Endodermal cell (in vitro differentiated cells): ENCODE results near the gene SCFD2. TPM values are rescaled to one million over a fixed set of nuclear protein-coding genes. Genes with fewer than 3 reads are reported as not detected.

Experiments used
- DNase-seq: peaks from one replicate; pipeline ENCODE4 v3.0.0-alpha.2; 2017
- H3K27ac ChIP-seq: 2 replicates; pipeline ENCODE4 v1.5.1; 2013; ENCODE audit warnings: mild to moderate bottlenecking, low read depth, low read length, moderate library complexity
- H3K27me3 ChIP-seq: 2 replicates; pipeline ENCODE4 v1.6.1; 2013; ENCODE audit warnings: mild to moderate bottlenecking, low read length, moderate library complexity; ENCODE audit not compliant: insufficient read depth, control insufficient read depth, poor library complexity, severe bottlenecking
- H3K36me3 ChIP-seq: 2 replicates; pipeline ENCODE4 v1.7.0; 2013; ENCODE audit warnings: mild to moderate bottlenecking, low read length, moderate library complexity; ENCODE audit not compliant: control insufficient read depth, insufficient read depth
- H3K4me1 ChIP-seq: one replicate; pipeline ENCODE4 v1.7.0; 2013; ENCODE audit warnings: low read length; ENCODE audit not compliant: control insufficient read depth, insufficient read depth
- H3K4me3 ChIP-seq: 2 replicates; pipeline ENCODE4 v1.5.1; 2013; ENCODE audit warnings: mild to moderate bottlenecking, low read length, moderate library complexity
- H3K9ac ChIP-seq: 2 replicates; pipeline ENCODE4 v1.6.1; 2013; ENCODE audit warnings: mild to moderate bottlenecking, low read length, moderate library complexity; ENCODE audit not compliant: poor library complexity, severe bottlenecking; ENCODE audit errors: extremely low read depth
- H3K9me3 ChIP-seq: 2 replicates; pipeline ENCODE4 v1.6.1; 2013; ENCODE audit warnings: mild to moderate bottlenecking, low read length, moderate library complexity; ENCODE audit not compliant: control insufficient read depth
- H3K27ac Mint-ChIP-seq: 2 replicates; pipeline ENCODE4 v1.8.0; 2020; ENCODE audit warnings: mixed read lengths
- H3K27me3 Mint-ChIP-seq: 2 replicates; pipeline ENCODE4 v1.8.0; 2021; ENCODE audit warnings: mild to moderate bottlenecking, mixed read lengths; ENCODE audit not compliant: insufficient read depth
- H3K36me3 Mint-ChIP-seq: 2 replicates; pipeline ENCODE4 v1.8.0; 2020; ENCODE audit warnings: low read depth, mixed read lengths
- H3K4me1 Mint-ChIP-seq: 2 replicates; pipeline ENCODE4 v1.8.0; 2020; ENCODE audit warnings: mixed read lengths
- H3K4me3 Mint-ChIP-seq: 2 replicates; pipeline ENCODE4 v1.8.0; 2020; ENCODE audit warnings: mild to moderate bottlenecking, moderate library complexity, mixed read lengths
- H3K9me3 Mint-ChIP-seq: 2 replicates; pipeline ENCODE4 v1.8.0; 2020; ENCODE audit warnings: mild to moderate bottlenecking, mixed read lengths
- CTCF ChIP-seq: fragments of 200-600 bp; sonication (generic); conservative IDR thresholded peaks from 2 replicates; pipeline ENCODE4 v1.5.0; 2021; ENCODE audit warnings: antibody characterized with exemption, mild to moderate bottlenecking
- WGBS, 2 experiments: methylation state at CpG; one replicate each; pipeline versions ENCODE4 v1.1.5 to v1.1.7; 2013; ENCODE audit warnings: missing lambda C conversion rate in 2 of 2, mixed read lengths in 1 of 2; ENCODE audit not compliant: insufficient coverage in 1 of 2, insufficient read length in 1 of 2; 5-methylcytosine and 5-hydroxymethylcytosine counted together
- total RNA-seq, 2 donors: library from RNA; stranded (reverse); fragmentation: NEBNext Ultra II Directional in 1 of 2; extraction: Animal tissue kit (Norgen Biotek cat#: 25700) in 1 of 2; gene quantifications; 2 replicates in 1 of 2; 3 replicates in 1 of 2; pipeline ENCODE4 v1.2.1, GENCODE V29; 2021

The SCFD2 gene
- total RNA-seq, 2 donors from 2014 or later: 5.7 to 6.5 TPM

GRCh38 chr4:52991472-52991871, 374.4 kb downstream of the SCFD2 start:
- Histone ChIP-seq H3K4me1 (peaks cover 2% of the 10 kb centered on the region), H3K27me3 (no peaks in the 10 kb centered on the region), H3K36me3 (no peaks in the 10 kb centered on the region), H3K27ac (no peak overlapping the region), H3K4me3 (no peak overlapping the region), H3K9me3 (peaks cover 23% of the 10 kb centered on the region), H3K9ac (no peak overlapping the region)
- Mint-ChIP-seq H3K4me3 (no peak overlapping the region), H3K9me3 (peaks cover 30% of the 10 kb centered on the region), H3K27me3 (no peaks in the 10 kb centered on the region), H3K4me1 (no peaks in the 10 kb centered on the region), H3K36me3 (no peaks in the 10 kb centered on the region), H3K27ac (no peak overlapping the region)
- no peak for DNase-seq
- no peak for TF ChIP-seq CTCF

- 90 to 100% methylated on average over 1 of the region's 1 CpG for WGBS, 2 experiments
- H3K27me3 ChIP-seq: no peaks in the 10 kb centered on the region
- H3K27ac Mint-ChIP-seq: no peak overlapping the region
- no peaks in the 10 kb centered on the region for H3K36me3 Mint-ChIP-seq
- DNase-seq: no peak
- no peaks in the 10 kb centered on the region for H3K36me3 ChIP-seq
- peaks cover 23% of the 10 kb centered on the region for H3K9me3 ChIP-seq
- TF ChIP-seq CTCF: no peak
- H3K9me3 Mint-ChIP-seq: peaks cover 30% of the 10 kb centered on the region
- no peaks in the 10 kb centered on the region for H3K27me3 Mint-ChIP-seq
- H3K4me3 ChIP-seq: no peak overlapping the region
- no peaks in the 10 kb centered on the region for H3K4me1 Mint-ChIP-seq
- H3K9ac ChIP-seq: no peak overlapping the region
- no peak overlapping the region for H3K27ac ChIP-seq
- H3K4me1 ChIP-seq: no peaks in the 10 kb centered on the region
- no peak overlapping the region for H3K4me3 Mint-ChIP-seq
Measured at GRCh38 chr4:52990706-52991105, 375.2 kb downstream of the SCFD2 start.

GRCh38 chr4:52989865-52990264, 376.0 kb downstream of the SCFD2 start:
- no peak for TF ChIP-seq CTCF
- Mint-ChIP-seq H3K9me3 (peaks cover 30% of the 10 kb centered on the region), H3K36me3 (no peaks in the 10 kb centered on the region), H3K4me3 (no peak overlapping the region), H3K4me1 (no peaks in the 10 kb centered on the region), H3K27me3 (no peaks in the 10 kb centered on the region), H3K27ac (no peak overlapping the region)
- Histone ChIP-seq H3K27me3 (no peaks in the 10 kb centered on the region), H3K4me1 (no peaks in the 10 kb centered on the region), H3K4me3 (no peak overlapping the region), H3K27ac (no peak overlapping the region), H3K36me3 (no peaks in the 10 kb centered on the region), H3K9ac (no peak overlapping the region), H3K9me3 (peaks cover 23% of the 10 kb centered on the region)
- no peak for DNase-seq
- WGBS, 2 experiments: 93% methylated on average over 3 of the region's 3 CpGs; no CpG with 5 or more reads in 1 of the 2 experiments
